Measurements from ENCODE around the gene ATP5F1D. TPM values are rescaled to one million over a fixed set of nuclear protein-coding genes. Genes with fewer than 3 reads are reported as not detected.

Gene ATP5F1D
- total RNA-seq, 8 experiments from 2014 or later, result 72.1 to 359 (median 83.5) TPM

DNA sequence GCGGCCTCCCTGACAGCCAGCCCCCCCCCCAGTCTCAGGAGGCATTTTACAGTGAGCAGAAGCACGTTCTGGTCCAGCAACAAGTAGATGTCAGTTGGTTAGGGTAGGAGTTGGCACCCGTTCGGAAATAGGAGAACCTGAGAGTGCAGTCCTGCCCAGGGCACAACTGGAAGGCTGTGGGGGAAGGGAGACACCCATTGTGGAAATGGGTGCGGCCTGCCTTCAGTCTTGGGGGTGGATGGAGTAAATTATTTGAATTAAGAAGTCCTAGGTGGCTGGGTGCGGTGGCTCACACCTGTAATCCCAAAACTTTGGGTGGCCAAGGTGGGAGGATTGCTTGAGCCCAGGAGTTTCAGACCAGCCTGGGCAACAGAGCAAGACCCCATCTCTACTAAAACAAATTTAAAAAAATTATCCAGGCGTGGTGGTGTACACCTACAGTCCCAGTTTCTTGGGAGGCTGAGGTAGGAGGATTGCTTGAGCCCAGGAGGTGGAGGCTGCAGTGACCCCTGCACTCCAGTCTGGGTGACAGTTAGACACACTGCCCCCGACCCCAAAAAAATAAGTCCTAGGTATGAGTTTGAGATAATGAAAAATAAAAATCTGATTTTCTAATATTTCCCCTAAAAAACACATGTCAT lies 28.8 kb downstream of the ATP5F1D start:
- ATAC-seq (replicated peaks in 6 of 8), result no peak
- H3K4me3 ChIP-seq, result peak overlapping the region; percentile 94 to 98 (median 96)
- in situ Hi-C loops (cut with MboI; ENCODE audit: low pct_unique_long_range_greater_than_20kb in 2 of 9, low sequenced_read_pairs in 9 of 9, unreplicated experiment in 9 of 9), result no loop called here
- peaks cover 51 to 52% of the 10 kb centered on the region in 2 donors for H3K4me1 ChIP-seq (replicated peaks in 1 of 2)
- peak overlapping the region; percentile 100 for H3K27ac ChIP-seq
- 0 to 47% (median 18%) methylated on average over 1 to 4 of the region's 8 CpGs; no CpG with 5 or more reads in 2 of the 10 experiments for WGBS, 10 experiments

DNA sequence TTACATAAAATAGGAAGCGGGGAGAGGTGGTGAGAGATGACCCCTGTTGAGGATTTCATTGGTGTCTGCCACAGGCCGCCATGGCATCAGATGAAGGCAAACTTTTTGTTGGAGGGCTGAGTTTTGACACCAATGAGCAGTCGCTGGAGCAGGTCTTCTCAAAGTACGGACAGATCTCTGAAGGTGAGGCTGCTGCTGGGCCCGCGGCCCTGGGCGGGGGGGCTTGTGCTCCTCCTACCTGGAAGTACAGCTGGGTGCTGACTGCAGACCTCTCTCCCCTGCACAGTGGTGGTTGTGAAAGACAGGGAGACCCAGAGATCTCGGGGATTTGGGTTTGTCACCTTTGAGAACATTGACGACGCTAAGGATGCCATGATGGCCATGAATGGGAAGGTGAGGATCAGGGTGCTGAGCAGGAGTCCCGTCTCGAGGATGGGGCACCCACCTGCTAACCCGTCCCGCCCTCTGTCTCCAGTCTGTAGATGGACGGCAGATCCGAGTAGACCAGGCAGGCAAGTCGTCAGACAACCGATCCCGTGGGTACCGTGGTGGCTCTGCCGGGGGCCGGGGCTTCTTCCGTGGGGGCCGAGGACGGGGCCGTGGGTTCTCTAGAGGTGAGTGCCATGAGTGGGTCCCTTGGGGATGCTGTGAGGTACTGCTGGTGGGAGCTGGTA lies 29.4 kb downstream of the ATP5F1D start:
- in situ Hi-C loops (cut with MboI; ENCODE audit: low pct_unique_long_range_greater_than_20kb in 2 of 9, low sequenced_read_pairs in 9 of 9, unreplicated experiment in 9 of 9), result no loop called here
- peaks cover 45% of the 10 kb centered on the region in 2 donors for H3K4me1 ChIP-seq (replicated peaks in 1 of 2)
- no peak for ATAC-seq (replicated peaks in 6 of 8)
- no peak overlapping the region for H3K27ac ChIP-seq
- peak overlapping the region in 3 of 5 donors; percentile 94 to 98 (median 97) for H3K4me3 ChIP-seq
- WGBS, 10 experiments, result 36 to 100% (median 80%) methylated on average over 1 to 7 of the region's 26 CpGs; no CpG with 5 or more reads in 1 of the 10 experiments

DNA sequence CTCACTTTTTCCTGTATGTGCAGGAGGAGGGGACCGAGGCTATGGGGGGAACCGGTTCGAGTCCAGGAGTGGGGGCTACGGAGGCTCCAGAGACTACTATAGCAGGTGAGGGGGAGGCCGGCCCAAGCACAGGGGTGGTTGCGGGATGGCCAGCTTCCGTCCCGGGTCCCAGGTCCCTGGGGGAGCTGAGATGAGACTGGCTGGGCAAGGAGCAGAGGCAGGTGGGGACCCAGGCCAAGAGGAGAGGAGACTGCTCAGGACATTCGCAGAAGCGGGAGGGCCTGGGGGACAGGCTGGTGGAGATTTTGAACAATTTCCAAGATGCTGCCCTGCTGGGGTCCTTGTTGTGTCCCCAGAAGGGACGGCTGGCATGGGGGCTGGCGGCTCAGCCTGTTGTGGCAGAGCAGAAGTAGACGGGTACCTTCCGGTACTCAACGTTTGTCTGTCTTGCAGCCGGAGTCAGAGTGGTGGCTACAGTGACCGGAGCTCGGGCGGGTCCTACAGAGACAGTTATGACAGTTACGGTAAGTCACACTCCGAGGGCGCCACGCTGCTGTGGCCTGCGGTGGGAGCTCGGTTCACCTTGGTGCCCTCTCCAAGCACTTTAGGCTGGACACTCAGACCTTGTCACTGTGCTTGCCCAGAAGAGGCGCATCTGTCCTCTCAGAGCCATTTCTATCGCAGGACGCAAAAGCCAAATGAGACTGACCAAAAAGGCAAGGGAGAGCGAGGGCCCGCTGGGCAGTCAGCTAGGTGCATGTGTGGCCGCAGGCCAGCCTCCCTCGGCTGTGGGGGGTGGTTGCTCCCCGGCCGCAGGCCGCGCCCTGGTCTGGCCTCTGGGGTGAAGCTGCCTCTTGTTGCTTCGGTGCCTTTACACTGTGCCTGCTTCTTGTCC lies 30.2 kb downstream of the ATP5F1D start:
- in situ Hi-C loops (cut with MboI; ENCODE audit: low pct_unique_long_range_greater_than_20kb in 2 of 9, low sequenced_read_pairs in 9 of 9, unreplicated experiment in 9 of 9), result no loop called here
- Histone ChIP-seq H3K27ac (no peak overlapping the region), H3K4me3 (no peak overlapping the region), H3K4me1 (replicated peaks in 1 of 2) (peaks cover 47% of the 10 kb centered on the region in 2 donors)
- WGBS, 10 experiments, result 70 to 100% (median 89%) methylated on average over 1 to 13 of the region's 37 CpGs; no CpG with 5 or more reads in 3 of the 10 experiments
- ATAC-seq (replicated peaks in 6 of 8), result no peak

DNA sequence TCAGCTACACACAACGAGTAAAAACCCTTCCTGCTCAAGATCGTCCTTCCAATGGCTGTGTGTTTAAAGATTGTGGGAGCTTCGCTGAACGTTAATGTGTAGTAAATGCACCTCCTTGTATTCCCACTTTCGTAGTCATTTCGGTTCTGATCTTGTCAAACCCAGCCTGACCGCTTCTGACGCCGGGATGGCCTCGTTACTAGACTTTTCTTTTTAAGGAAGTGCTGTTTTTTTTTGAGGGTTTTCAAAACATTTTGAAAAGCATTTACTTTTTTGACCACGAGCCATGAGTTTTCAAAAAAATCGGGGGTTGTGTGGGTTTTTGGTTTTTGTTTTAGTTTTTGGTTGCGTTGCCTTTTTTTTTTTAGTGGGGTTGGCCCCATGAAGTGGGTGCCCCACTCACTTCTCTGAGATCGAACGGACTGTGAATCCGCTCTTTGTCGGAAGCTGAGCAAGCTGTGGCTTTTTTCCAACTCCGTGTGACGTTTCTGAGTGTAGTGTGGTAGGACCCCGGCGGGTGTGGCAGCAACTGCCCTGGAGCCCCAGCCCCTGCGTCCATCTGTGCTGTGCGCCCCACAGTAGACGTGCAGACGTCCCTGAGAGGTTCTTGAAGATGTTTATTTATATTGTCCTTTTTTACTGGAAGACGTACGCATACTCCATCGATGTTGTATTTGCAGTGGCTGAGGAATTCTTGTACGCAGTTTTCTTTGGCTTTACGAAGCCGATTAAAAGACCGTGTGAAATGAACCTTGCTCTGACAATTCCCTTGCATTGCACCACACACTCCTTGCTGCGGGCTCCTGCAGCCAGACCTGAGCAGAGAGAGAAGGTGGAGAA lies 31.1 kb downstream of the ATP5F1D start:
- WGBS, 10 experiments, result 78 to 97% (median 87%) methylated on average over 6 to 28 of the region's 33 CpGs
- in situ Hi-C loops (cut with MboI; ENCODE audit: low pct_unique_long_range_greater_than_20kb in 2 of 9, low sequenced_read_pairs in 9 of 9, unreplicated experiment in 9 of 9), result no loop called here
- ATAC-seq (replicated peaks in 6 of 8), result no peak
- Histone ChIP-seq H3K4me3 (no peak overlapping the region), H3K27ac (no peak overlapping the region), H3K4me1 (replicated peaks in 1 of 2) (peaks cover 39 to 40% of the 10 kb centered on the region in 2 donors)

DNA sequence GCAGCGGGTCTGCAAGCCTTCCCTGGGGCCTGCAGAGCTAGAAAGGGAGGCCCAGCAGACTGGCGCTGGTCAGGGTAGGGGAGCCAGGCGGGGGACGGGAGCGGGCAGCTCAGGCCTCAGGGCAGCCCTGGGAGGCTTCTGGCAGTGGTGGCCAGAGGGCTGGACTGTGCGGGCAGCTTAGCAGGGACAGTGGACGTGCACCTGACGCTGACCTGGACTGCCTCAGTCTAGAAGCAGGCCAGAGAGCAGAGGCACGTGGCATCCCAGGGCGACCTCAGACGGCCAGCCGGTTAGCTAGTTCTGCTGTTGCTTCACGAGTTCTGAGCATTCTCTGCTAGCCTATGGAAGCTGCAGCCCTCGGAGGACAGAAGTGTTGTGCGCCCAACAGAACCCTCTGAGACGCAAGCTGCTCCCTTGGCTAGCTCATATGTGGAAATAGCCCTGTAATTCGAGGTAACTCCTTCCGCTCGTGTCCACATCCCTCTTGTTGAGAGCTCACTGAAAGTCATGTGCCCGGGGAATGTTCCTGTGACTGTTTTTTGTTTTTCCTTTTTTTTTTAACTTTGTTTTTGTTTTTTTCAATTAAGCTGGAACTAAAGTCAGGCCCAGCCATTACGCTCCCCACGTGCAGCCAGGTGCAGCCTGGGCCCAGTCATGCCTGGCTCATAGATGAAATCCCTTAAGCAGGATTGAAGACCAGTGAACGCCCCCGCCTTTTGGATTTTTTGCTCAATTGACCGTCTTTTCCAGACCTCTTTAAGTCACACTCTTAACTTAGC lies 31.9 kb downstream of the ATP5F1D start:
- no peak overlapping the region for H3K27ac ChIP-seq
- H3K4me1 ChIP-seq (replicated peaks in 1 of 2), result peaks cover 31 to 32% of the 10 kb centered on the region in 2 donors
- 57 to 95% (median 87%) methylated on average over 1 to 16 of the region's 25 CpGs; no CpG with 5 or more reads in 1 of the 10 experiments for WGBS, 10 experiments

DNA sequence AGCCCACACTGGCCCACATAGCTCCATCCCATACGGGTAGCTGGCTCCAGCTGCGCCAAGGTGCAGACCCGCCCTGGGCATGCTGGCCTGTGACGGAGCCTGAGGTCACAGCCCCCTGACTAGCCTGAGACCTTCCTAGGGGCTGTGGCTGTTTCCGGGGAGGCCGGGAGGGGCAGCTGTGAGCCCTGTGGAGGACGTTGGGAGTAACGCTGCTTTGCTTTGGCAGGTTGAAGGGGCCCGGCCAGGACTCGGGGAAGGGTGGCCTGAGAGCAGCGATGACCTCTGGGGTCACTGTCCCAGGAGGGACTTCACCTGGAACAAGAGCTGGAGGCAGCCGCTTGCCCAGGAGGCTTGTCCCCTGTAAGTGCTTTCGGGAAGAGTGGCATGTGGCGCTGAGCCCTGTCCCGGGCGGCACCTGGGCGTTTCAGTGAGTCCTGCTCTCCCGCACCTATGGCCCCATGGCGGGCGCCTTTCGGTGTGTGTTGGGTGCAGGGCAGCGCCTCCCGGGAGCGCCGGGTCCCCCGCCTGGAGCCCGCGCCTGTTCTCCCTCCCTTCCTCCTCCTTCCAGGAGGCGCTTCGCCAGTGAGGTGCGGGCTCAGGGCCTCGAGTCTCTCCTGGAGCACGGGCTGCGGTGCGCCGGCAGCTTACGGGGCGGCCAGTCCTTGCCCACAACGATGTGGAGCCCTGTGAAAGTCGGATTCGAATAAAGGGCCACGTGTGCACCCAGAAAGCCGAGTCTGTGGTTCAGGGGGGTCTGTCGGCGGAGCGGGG lies 32.7 kb downstream of the ATP5F1D start:
- Histone ChIP-seq H3K27ac (peak overlapping the region; percentile 100), H3K4me1 (replicated peaks in 1 of 2) (peaks cover 27 to 28% of the 10 kb centered on the region in 2 donors), H3K4me3 (peak overlapping the region; percentile 78 to 100 (median 97))
- in situ Hi-C loops (cut with MboI; ENCODE audit: low pct_unique_long_range_greater_than_20kb in 2 of 9, low sequenced_read_pairs in 9 of 9, unreplicated experiment in 9 of 9), result no loop called here
- 65 to 85% (median 79%) methylated on average over 1 to 12 of the region's 46 CpGs; no CpG with 5 or more reads in 4 of the 10 experiments for WGBS, 10 experiments
- no peak for ATAC-seq (replicated peaks in 6 of 8)

More for the DNA sequence above, 31.9 kb downstream of the ATP5F1D start:
- no peak overlapping the region for H3K4me3 ChIP-seq
- in situ Hi-C loops (cut with MboI; ENCODE audit: low pct_unique_long_range_greater_than_20kb in 2 of 9, low sequenced_read_pairs in 9 of 9, unreplicated experiment in 9 of 9), result no loop called here
- no peak for ATAC-seq (replicated peaks in 6 of 8)

DNA sequence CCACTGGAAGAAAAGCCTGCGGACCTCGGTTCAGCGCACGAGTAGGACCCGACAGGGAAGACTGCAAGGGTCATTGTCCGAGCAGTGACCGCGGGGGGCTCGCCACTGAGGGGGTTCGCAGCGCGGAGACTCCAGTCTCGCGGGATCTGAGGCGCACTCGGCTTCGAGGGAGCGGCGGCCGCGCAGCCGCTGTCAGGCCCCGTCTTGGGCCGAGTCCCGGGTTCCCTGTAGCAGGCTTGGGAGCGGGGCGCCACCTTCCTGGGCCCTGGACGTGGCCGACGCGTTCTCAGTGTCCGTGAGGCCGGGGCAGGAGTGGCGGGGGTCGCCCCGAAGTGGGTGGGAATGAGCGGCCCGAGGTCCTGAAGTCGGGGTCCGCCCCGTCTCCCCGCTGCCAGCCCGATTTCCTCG lies 33.3 kb downstream of the ATP5F1D start:
- peak overlapping the region; percentile 78 to 100 (median 97) for H3K4me3 ChIP-seq
- H3K4me1 ChIP-seq (replicated peaks in 1 of 2), result peaks cover 28 to 29% of the 10 kb centered on the region in 2 donors
- 0 to 57% (median 5%) methylated on average over 3 to 12 of the region's 44 CpGs; no CpG with 5 or more reads in 6 of the 10 experiments for WGBS, 10 experiments
- in situ Hi-C loops (cut with MboI; ENCODE audit: low pct_unique_long_range_greater_than_20kb in 2 of 9, low sequenced_read_pairs in 9 of 9, unreplicated experiment in 9 of 9), result no loop called here
- H3K27ac ChIP-seq, result peak overlapping the region; percentile 100
- ATAC-seq (replicated peaks in 6 of 8), result peak in 7 of 8 experiments; percentile 0 to 15 (median 2)

DNA sequence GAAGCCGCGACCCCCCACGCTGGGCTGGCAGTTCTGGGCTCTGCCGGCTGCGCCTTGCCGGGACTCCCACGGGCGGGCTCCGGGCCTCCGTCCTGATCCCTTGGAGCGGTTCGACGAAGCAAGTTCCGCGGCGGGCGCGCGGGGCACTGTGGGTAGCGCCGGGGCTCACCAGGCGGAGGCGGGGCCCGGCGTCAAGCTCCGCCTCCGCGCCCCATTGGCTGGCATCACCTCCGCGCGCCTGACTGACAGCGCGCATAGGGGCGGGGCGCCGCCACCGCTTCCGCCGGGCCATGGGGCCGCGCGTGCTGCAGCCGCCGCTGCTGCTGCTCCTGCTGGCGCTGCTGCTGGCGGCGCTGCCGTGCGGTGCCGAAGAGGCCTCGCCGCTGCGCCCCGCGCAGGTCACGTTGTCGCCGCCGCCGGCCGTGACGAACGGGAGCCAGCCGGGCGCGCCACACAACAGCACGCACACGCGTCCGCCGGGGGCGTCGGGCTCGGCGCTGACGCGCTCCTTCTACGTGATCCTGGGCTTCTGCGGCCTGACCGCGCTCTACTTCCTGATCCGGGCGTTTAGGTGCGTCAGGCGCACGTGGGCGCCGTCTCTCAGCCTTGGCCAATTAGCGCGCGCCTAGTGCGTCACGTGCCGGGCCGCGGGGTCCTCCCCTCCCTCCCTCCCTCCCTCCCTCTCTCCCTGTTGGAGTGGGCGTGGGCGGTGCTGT lies 33.9 kb downstream of the ATP5F1D start, which contains the start of gene FAM174C:
Gene FAM174C, plus strand, starts transcription at position 271 of the 716 bp plus-strand sequence. Its CDS starts 20 bp downstream, at position 291.
- Histone ChIP-seq H3K4me3 (peak within 1 kb of the TSS; percentile 78 to 100 (median 97)), H3K27ac (peak within 1 kb of the TSS; percentile 100), H3K4me1 (replicated peaks in 1 of 2) (peaks cover 26 to 28% of the 10 kb centered on the region in 2 donors)
- peak; percentile 78 to 84 (median 80) for ATAC-seq (replicated peaks in 6 of 8)
- in situ Hi-C loops (cut with MboI; ENCODE audit: low pct_unique_long_range_greater_than_20kb in 2 of 9, low sequenced_read_pairs in 9 of 9, unreplicated experiment in 9 of 9), result no loop called here
- WGBS, 10 experiments, result 0% methylated on average over 4 to 11 of the region's 98 CpGs; no CpG with 5 or more reads in 8 of the 10 experiments

DNA sequence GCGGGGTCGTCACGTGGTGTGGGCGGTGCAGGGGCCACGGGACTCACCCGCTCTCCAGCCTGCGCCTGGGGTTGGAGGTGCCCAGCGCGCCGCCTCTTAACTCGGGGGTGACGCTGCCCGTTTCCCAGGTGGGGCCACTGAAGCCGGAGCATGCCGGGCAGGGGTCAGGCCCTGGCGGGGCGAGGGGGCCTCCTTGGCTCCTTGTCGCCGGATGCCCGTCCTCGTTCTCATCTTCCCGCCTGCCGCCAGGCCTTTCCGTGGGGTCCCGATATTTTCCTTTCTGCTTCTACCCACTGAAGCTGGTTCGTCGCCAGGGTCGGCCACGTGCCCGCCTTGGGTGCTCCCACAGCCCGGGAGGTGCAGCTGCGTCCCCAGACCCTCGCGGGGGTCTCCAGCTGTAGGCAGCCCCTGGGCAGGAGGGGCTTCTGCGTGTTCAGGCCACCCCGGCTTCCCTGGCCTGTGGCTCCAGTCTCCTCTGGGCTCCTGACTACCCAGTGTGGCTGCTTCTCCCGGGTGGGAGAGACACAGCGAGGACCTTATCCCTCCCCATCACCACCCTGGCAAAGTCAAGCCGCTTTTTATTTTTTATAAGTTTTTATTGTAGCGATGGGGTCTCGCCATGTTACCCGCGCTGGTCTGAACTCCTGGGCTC lies 34.6 kb downstream of the ATP5F1D start:
- 0 to 88% (median 20%) methylated on average over 1 to 12 of the region's 43 CpGs; no CpG with 5 or more reads in 3 of the 10 experiments for WGBS, 10 experiments
- in situ Hi-C loops (cut with MboI; ENCODE audit: low pct_unique_long_range_greater_than_20kb in 2 of 9, low sequenced_read_pairs in 9 of 9, unreplicated experiment in 9 of 9), result no loop called here
- Histone ChIP-seq H3K27ac (peak overlapping the region; percentile 100), H3K4me1 (replicated peaks in 1 of 2) (peaks cover 20 to 22% of the 10 kb centered on the region in 2 donors), H3K4me3 (peak overlapping the region; percentile 78 to 100 (median 97))
- peak in 4 of 8 experiments; percentile 1 to 76 (median 74) for ATAC-seq (replicated peaks in 6 of 8)

DNA sequence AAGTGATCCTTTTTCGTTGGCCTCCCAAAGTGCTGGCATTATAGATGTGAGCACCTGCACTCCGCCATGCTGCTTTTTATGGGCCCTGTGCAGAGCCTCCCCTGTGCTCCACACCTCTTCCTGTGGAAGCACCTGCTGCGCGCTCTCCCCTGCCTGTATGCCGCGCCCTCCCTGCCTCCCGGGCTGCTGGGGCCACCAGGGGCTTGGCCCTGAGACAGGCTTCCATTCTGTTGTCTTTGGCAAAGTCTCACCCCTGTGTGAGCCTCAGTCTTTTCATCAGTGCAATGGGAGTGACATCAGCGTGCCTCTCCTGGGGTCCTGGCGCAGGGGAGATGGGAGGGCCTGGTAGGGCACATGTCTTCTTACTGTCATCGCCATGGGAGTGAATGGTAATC lies 35.1 kb downstream of the ATP5F1D start:
- Histone ChIP-seq H3K4me3 (peak overlapping the region in 4 of 5 donors; percentile 78 to 99 (median 88)), H3K27ac (peak overlapping the region; percentile 100), H3K4me1 (replicated peaks in 1 of 2) (peaks cover 18 to 22% of the 10 kb centered on the region in 2 donors)
- in situ Hi-C loops (cut with MboI; ENCODE audit: low pct_unique_long_range_greater_than_20kb in 2 of 9, low sequenced_read_pairs in 9 of 9, unreplicated experiment in 9 of 9), result no loop called here
- no peak for ATAC-seq (replicated peaks in 6 of 8)
- 67 to 71% (median 70%) methylated on average over 2 to 5 of the region's 10 CpGs; no CpG with 5 or more reads in 7 of the 10 experiments for WGBS, 10 experiments

Data from motor neuron (in vitro differentiated cells).